ENCODE measurements around the gene KRTAP1-1. TPM values are rescaled to one million over a fixed set of nuclear protein-coding genes. Genes with fewer than 3 reads are reported as not detected.
"Not testable (repeated sequence)": the region's sequence is repeated elsewhere in the genome, so short reads cannot be mapped to it uniquely, and the experiment has no call there.

KRTAP1-1 gene, protein sequence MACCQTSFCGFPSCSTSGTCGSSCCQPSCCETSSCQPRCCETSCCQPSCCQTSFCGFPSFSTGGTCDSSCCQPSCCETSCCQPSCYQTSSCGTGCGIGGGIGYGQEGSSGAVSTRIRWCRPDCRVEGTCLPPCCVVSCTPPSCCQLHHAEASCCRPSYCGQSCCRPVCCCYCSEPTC
- total RNA-seq (not detected), polyA plus RNA-seq (not detected), total RNA-seq (not detected)

GRCh38 chr17:41040783-41041571 lies at the start of gene KRTAP1-1:
Gene KRTAP1-1 (minus strand): TSS chr17:41041450. CDS start chr17:41041397, 53 bp downstream.
- H3K27ac ChIP-seq (ENCODE audit: low read depth, low read length); DNase-seq; POLR2A ChIA-PET; H3K4me1 Mint-ChIP-seq; H3K4me3 ChIP-seq (ENCODE audit: low read length); H3K4me1 ChIP-seq (ENCODE audit: control insufficient read depth in 2 of 2, insufficient read depth in 2 of 2, low read length in 2 of 2); intact Hi-C loops (cut with micrococcal nuclease); H3K36me3 Mint-ChIP-seq; H3K4me3 Mint-ChIP-seq; ATAC-seq; H3K27me3 ChIP-seq (ENCODE audit: control insufficient read depth in 2 of 2, insufficient read depth in 2 of 2, low read length in 2 of 2); H3K9me3 ChIP-seq (ENCODE audit: control insufficient read depth in 2 of 3, low read length in 3 of 3); H3K36me3 ChIP-seq (ENCODE audit: control insufficient read depth in 2 of 3, insufficient read depth in 3 of 3, low read length in 3 of 3); H3K27ac Mint-ChIP-seq: not testable (repeated sequence)
- Mint-ChIP-seq H3K9me3 (peaks cover 0 to 17% (median 5%) of the 10 kb centered on the region in 11 donors), H3K27me3 (peaks cover 11 to 17% (median 13%) of the 10 kb centered on the region in 5 donors)
- CTCF ChIA-PET: interaction anchor here (0.6 kb wide), 1 partner anchor 626 kb away, joined by 3 read pairs; no protein-coding TSS in a partner anchor

- H3K4me3 ChIP-seq (ENCODE audit: low read length); DNase-seq; H3K4me1 Mint-ChIP-seq; intact Hi-C loops (cut with micrococcal nuclease); H3K36me3 ChIP-seq (ENCODE audit: control insufficient read depth in 2 of 3, insufficient read depth in 3 of 3, low read length in 3 of 3); H3K27ac Mint-ChIP-seq; POLR2A ChIA-PET; H3K27me3 ChIP-seq (ENCODE audit: control insufficient read depth in 2 of 2, insufficient read depth in 2 of 2, low read length in 2 of 2); ATAC-seq; H3K9me3 Mint-ChIP-seq; H3K4me1 ChIP-seq (ENCODE audit: control insufficient read depth in 2 of 2, insufficient read depth in 2 of 2, low read length in 2 of 2); H3K9me3 ChIP-seq (ENCODE audit: control insufficient read depth in 2 of 3, low read length in 3 of 3); H3K36me3 Mint-ChIP-seq; H3K4me3 Mint-ChIP-seq; H3K27ac ChIP-seq (ENCODE audit: low read depth, low read length); CTCF ChIA-PET: not testable (repeated sequence)
- H3K27me3 Mint-ChIP-seq: peaks cover 0 to 16% (median 6%) of the 10 kb centered on the region in 5 donors
These were observed 47.6 kb upstream of the KRTAP1-1 start for GRCh38 chr17:41088760-41089352.

DNA sequence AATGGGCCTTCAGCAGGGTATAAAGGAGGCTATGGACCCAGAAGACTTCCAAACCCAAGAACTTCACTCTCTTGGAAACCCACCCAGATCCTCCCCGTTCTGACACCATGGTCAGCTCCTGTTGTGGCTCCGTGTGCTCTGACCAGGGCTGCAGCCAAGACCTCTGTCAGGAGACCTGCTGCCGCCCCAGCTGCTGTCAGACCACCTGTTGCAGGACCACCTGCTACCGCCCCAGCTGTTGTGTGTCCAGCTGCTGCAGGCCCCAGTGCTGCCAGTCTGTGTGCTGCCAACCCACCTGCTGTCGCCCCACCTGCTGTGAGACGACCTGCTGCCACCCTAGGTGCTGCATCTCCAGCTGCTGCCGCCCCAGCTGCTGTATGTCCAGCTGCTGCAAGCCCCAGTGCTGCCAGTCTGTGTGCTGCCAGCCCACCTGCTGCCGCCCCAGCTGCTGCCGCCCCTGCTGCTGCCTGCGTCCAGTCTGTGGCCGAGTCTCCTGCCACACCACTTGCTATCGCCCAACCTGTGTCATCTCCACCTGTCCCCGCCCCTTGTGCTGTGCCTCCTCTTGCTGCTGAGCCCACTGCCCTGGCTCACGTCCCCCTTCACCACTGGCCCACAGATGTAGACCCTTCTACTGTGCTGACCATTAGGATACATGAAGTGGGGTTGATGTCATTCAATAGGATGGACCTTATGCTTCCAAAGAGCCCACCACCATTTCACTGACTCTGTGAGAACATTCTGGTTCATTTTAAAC lies 43.0 kb upstream of the KRTAP1-1 start, which contains the start of gene KRTAP4-7:
Gene KRTAP4-7 (plus strand): TSS at position 51 of the 757 bp plus-strand sequence. CDS start 57 bp downstream, at position 108.
- DNase-seq; ATAC-seq; H3K4me1 Mint-ChIP-seq; H3K4me3 Mint-ChIP-seq; H3K9me3 ChIP-seq (ENCODE audit: control insufficient read depth in 2 of 3, low read length in 3 of 3); H3K27me3 Mint-ChIP-seq; H3K27me3 ChIP-seq (ENCODE audit: control insufficient read depth in 2 of 2, insufficient read depth in 2 of 2, low read length in 2 of 2); CTCF ChIA-PET; H3K36me3 Mint-ChIP-seq; H3K27ac Mint-ChIP-seq; H3K9me3 Mint-ChIP-seq; intact Hi-C loops (cut with micrococcal nuclease); POLR2A ChIA-PET; H3K27ac ChIP-seq (ENCODE audit: low read depth, low read length); H3K36me3 ChIP-seq (ENCODE audit: control insufficient read depth in 2 of 3, insufficient read depth in 3 of 3, low read length in 3 of 3); H3K4me1 ChIP-seq (ENCODE audit: control insufficient read depth in 2 of 2, insufficient read depth in 2 of 2, low read length in 2 of 2); H3K4me3 ChIP-seq (ENCODE audit: low read length): not testable (repeated sequence)

- POLR2A ChIA-PET; H3K36me3 ChIP-seq (ENCODE audit: control insufficient read depth in 2 of 3, insufficient read depth in 3 of 3, low read length in 3 of 3); H3K9me3 Mint-ChIP-seq; H3K9me3 ChIP-seq (ENCODE audit: control insufficient read depth in 2 of 3, low read length in 3 of 3); H3K4me1 ChIP-seq (ENCODE audit: control insufficient read depth in 2 of 2, insufficient read depth in 2 of 2, low read length in 2 of 2); CTCF ChIA-PET; H3K27ac ChIP-seq (ENCODE audit: low read depth, low read length); H3K4me3 Mint-ChIP-seq; H3K4me3 ChIP-seq (ENCODE audit: low read length); intact Hi-C loops (cut with micrococcal nuclease); DNase-seq; H3K27me3 Mint-ChIP-seq; H3K36me3 Mint-ChIP-seq; ATAC-seq; H3K4me1 Mint-ChIP-seq; H3K27ac Mint-ChIP-seq; H3K27me3 ChIP-seq (ENCODE audit: control insufficient read depth in 2 of 2, insufficient read depth in 2 of 2, low read length in 2 of 2): not testable (repeated sequence)
These were observed 42.2 kb upstream of the KRTAP1-1 start for GRCh38 chr17:41083427-41083826.

DNA sequence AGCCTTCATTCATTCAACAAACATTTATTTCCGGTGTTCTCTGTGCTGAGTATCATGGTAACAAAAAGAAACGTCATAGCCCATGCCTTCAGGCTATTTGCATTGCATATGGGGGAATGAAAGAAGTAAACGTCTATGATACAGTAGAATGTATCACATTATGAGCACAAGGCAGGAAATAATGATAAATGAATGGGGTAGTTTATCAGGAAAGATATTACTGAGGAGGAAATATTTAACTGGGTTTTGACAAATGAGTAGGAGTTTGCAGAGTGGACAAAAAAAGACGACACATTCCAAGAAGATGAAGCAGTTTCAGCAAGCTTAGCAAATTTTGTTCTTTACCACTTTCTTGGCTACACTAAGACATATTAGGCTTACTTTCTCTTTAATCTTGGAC lies 41.4 kb upstream of the KRTAP1-1 start:
- Mint-ChIP-seq H3K4me3 (no peak overlapping the region), H3K36me3 (no peaks in the 10 kb centered on the region), H3K9me3 (peaks cover 0 to 2% (median 0%) of the 10 kb centered on the region in 11 donors), H3K27me3 (peaks cover 0 to 10% (median 2%) of the 10 kb centered on the region in 5 donors), H3K27ac (no peak overlapping the region), H3K4me1 (peaks cover 0 to 2% (median 0%) of the 10 kb centered on the region in 7 donors)
- no peak overlapping the region for H3K27ac ChIP-seq (ENCODE audit: low read depth, low read length)
- H3K4me1 ChIP-seq (ENCODE audit: control insufficient read depth in 2 of 2, insufficient read depth in 2 of 2, low read length in 2 of 2): no peaks in the 10 kb centered on the region
- intact Hi-C loops (cut with micrococcal nuclease): no loop called here
- ChIA-PET POLR2A (no interaction called here), CTCF (no interaction called here)
- H3K9me3 ChIP-seq (ENCODE audit: control insufficient read depth in 2 of 3, low read length in 3 of 3): no peaks in the 10 kb centered on the region
- no peak overlapping the region for H3K4me3 ChIP-seq (ENCODE audit: low read length)
- H3K36me3 ChIP-seq (ENCODE audit: control insufficient read depth in 2 of 3, insufficient read depth in 3 of 3, low read length in 3 of 3): no peaks in the 10 kb centered on the region
- H3K27me3 ChIP-seq (ENCODE audit: control insufficient read depth in 2 of 2, insufficient read depth in 2 of 2, low read length in 2 of 2): no peaks in the 10 kb centered on the region
- DNase-seq: no peak
- no peak for ATAC-seq

GRCh38 chr17:41076788-41077187 lies 35.5 kb upstream of the KRTAP1-1 start:
- Mint-ChIP-seq H3K27me3 (peaks cover 19 to 27% (median 22%) of the 10 kb centered on the region in 5 donors), H3K27ac (peak overlapping the region in 1 of 9 donors; percentile 59), H3K4me1 (peaks cover 0 to 16% (median 0%) of the 10 kb centered on the region in 7 donors), H3K36me3 (peaks cover 0 to 3% (median 0%) of the 10 kb centered on the region in 5 donors), H3K9me3 (peaks cover 0 to 3% (median 0%) of the 10 kb centered on the region in 11 donors), H3K4me3 (no peak overlapping the region)
- peaks cover 0 to 5% of the 10 kb centered on the region in 2 donors for H3K27me3 ChIP-seq (ENCODE audit: control insufficient read depth in 2 of 2, insufficient read depth in 2 of 2, low read length in 2 of 2)
- H3K36me3 ChIP-seq (ENCODE audit: control insufficient read depth in 2 of 3, insufficient read depth in 3 of 3, low read length in 3 of 3): no peaks in the 10 kb centered on the region
- intact Hi-C loops (cut with micrococcal nuclease): no loop called here
- ATAC-seq: no peak
- no peak overlapping the region for H3K27ac ChIP-seq (ENCODE audit: low read depth, low read length)
- no peaks in the 10 kb centered on the region for H3K4me1 ChIP-seq (ENCODE audit: control insufficient read depth in 2 of 2, insufficient read depth in 2 of 2, low read length in 2 of 2)
- no peak overlapping the region for H3K4me3 ChIP-seq (ENCODE audit: low read length)
- ChIA-PET CTCF (no interaction called here), POLR2A (no interaction called here)
- no peaks in the 10 kb centered on the region for H3K9me3 ChIP-seq (ENCODE audit: control insufficient read depth in 2 of 3, low read length in 3 of 3)
- DNase-seq: no peak
